Loucy (cell line): ENCODE results near the gene ACHE.

Experiments used
- H2AFZ ChIP-seq: fragments of 200-600 bp; sonication (generic); 2 replicates; pipeline ENCODE4 v1.6.0; 2016; ENCODE audit warnings: antibody characterized with exemption, mild to moderate bottlenecking, low read length, moderate library complexity
- H3F3A ChIP-seq: fragments of 200-600 bp; 2 replicates; pipeline ENCODE4 v1.6.0; 2016; ENCODE audit warnings: antibody characterized with exemption, low read depth, mild to moderate bottlenecking
- H3K27me3 ChIP-seq: fragments of 200-600 bp; sonication (generic); 2 replicates; pipeline ENCODE4 v1.6.1; 2014; ENCODE audit warnings: low read length, mild to moderate bottlenecking; ENCODE audit not compliant: insufficient read depth, poor library complexity, severe bottlenecking
- H3K36me3 ChIP-seq: fragments of 200-600 bp; sonication (generic); 2 replicates; pipeline ENCODE4 v1.6.1; 2016; ENCODE audit warnings: low read length; ENCODE audit not compliant: insufficient read depth
- H3K4me1 ChIP-seq: fragments of 200-600 bp; sonication (generic); 2 replicates; pipeline ENCODE4 v1.5.1; 2014; ENCODE audit warnings: low read length, mild to moderate bottlenecking; ENCODE audit not compliant: insufficient read depth, poor library complexity, severe bottlenecking
- H3K4me2 ChIP-seq: fragments of 200-600 bp; sonication (generic); 2 replicates; pipeline ENCODE4 v1.6.0; 2014; ENCODE audit warnings: antibody characterized with exemption, low read length, low read depth, mild to moderate bottlenecking; ENCODE audit not compliant: poor library complexity, severe bottlenecking
- H3K4me3 ChIP-seq: fragments of 200-600 bp; sonication (generic); 2 replicates; pipeline ENCODE4 v1.5.1; 2014; ENCODE audit warnings: low read length, mild to moderate bottlenecking, mixed read lengths; ENCODE audit not compliant: poor library complexity, severe bottlenecking
- H3K79me2 ChIP-seq: fragments of 200-600 bp; sonication (generic); 2 replicates; pipeline ENCODE4 v1.6.1; 2014; ENCODE audit warnings: low read length; ENCODE audit not compliant: insufficient read depth
- H3K9ac ChIP-seq: fragments of 200-600 bp; sonication (generic); 2 replicates; pipeline ENCODE4 v1.6.0; 2014; ENCODE audit warnings: mild to moderate bottlenecking, low read depth, low read length, moderate library complexity; ENCODE audit not compliant: poor library complexity, severe bottlenecking
- H3K9me2 ChIP-seq: fragments of 200-600 bp; sonication (generic); replicated peaks from 2 replicates; pipeline ENCODE4 v1.6.1; 2016; ENCODE audit warnings: low read depth, low read length, mixed read lengths
- H3K9me3 ChIP-seq: fragments of 200-600 bp; sonication (generic); 2 replicates; pipeline ENCODE4 v1.6.1; 2014; ENCODE audit warnings: mild to moderate bottlenecking, antibody characterized with exemption, low read length, low read depth; ENCODE audit not compliant: insufficient read depth
- H4K20me1 ChIP-seq: fragments of 200-600 bp; sonication (generic); 2 replicates; pipeline ENCODE4 v1.6.0; 2014; ENCODE audit warnings: antibody characterized with exemption, low read length, mild to moderate bottlenecking; ENCODE audit not compliant: insufficient read depth, poor library complexity, severe bottlenecking
- CTCF ChIP-seq: fragments of 200-600 bp; sonication (generic); conservative IDR thresholded peaks from 2 replicates; pipeline ENCODE4 v1.5.1; 2014; ENCODE audit warnings: mild to moderate bottlenecking, antibody characterized with exemption, low read length
- EZH2phosphoT487 ChIP-seq: fragments of 200-600 bp; IDR thresholded peaks from 2 replicates; pipeline ENCODE4 v1.6.1; 2018; ENCODE audit warnings: antibody characterized with exemption, mild to moderate bottlenecking, moderate library complexity, borderline replicate concordance

The ACHE gene

GRCh38 chr7:100884736-100885439 is 10.8 kb downstream of the ACHE start:
- TF ChIP-seq EZH2phosphoT487 (no peak), CTCF (no peak)
- H3K4me2 ChIP-seq: no peak overlapping the region
- no peak overlapping the region for H3K4me3 ChIP-seq
- H3K9me3 ChIP-seq: no peaks in the 10 kb centered on the region
- H3K79me2 ChIP-seq: peaks cover 36% of the 10 kb centered on the region
- H3K4me1 ChIP-seq: peaks cover 22% of the 10 kb centered on the region
- no peaks in the 10 kb centered on the region for H3K27me3 ChIP-seq
- H3K36me3 ChIP-seq: peaks cover 87% of the 10 kb centered on the region; the same call in 1 of the 2 replicates
- no peaks in the 10 kb centered on the region for H3K9me2 ChIP-seq
- H4K20me1 ChIP-seq: peaks cover 60% of the 10 kb centered on the region
- 0 out of 2 replicates have a peak, but pooled peaks cover 5% of the 10 kb centered on the region for H3F3A ChIP-seq
- no peak overlapping the region for H3K9ac ChIP-seq
- no peak overlapping the region for H2AFZ ChIP-seq

GRCh38 chr7:100882785-100883526 is 12.7 kb downstream of the ACHE start:
- TF ChIP-seq CTCF: no peak
- TF ChIP-seq EZH2phosphoT487: no peak
- peaks cover 75% of the 10 kb centered on the region for H4K20me1 ChIP-seq
- no peaks in the 10 kb centered on the region for H3K9me3 ChIP-seq
- H3K79me2 ChIP-seq: peaks cover 52% of the 10 kb centered on the region
- peaks cover 90% of the 10 kb centered on the region; the same call in 1 of the 2 replicates for H3K36me3 ChIP-seq
- peaks cover 22% of the 10 kb centered on the region for H3K4me1 ChIP-seq
- H3K4me2 ChIP-seq: no peak overlapping the region
- H3F3A ChIP-seq: 0 out of 2 replicates have a peak, but pooled peaks cover 5% of the 10 kb centered on the region
- H3K9ac ChIP-seq: no peak overlapping the region
- no peak overlapping the region for H2AFZ ChIP-seq
- no peaks in the 10 kb centered on the region for H3K9me2 ChIP-seq
- H3K4me3 ChIP-seq: no peak overlapping the region
- no peaks in the 10 kb centered on the region for H3K27me3 ChIP-seq

GRCh38 chr7:100882201-100882600 is 13.5 kb downstream of the ACHE start:
- TF ChIP-seq CTCF (no peak), EZH2phosphoT487 (no peak)
- H3K27me3 ChIP-seq: no peaks in the 10 kb centered on the region
- H3K4me1 ChIP-seq: peaks cover 20% of the 10 kb centered on the region
- peaks cover 84% of the 10 kb centered on the region; the same call in 1 of the 2 replicates for H3K36me3 ChIP-seq
- no peak overlapping the region for H3K4me2 ChIP-seq
- no peaks in the 10 kb centered on the region for H3K9me3 ChIP-seq
- H3K4me3 ChIP-seq: no peak overlapping the region
- no peaks in the 10 kb centered on the region for H3K9me2 ChIP-seq
- peaks cover 76% of the 10 kb centered on the region for H4K20me1 ChIP-seq
- H3F3A ChIP-seq: 0 out of 2 replicates have a peak, but pooled peaks cover 1% of the 10 kb centered on the region
- no peak overlapping the region for H3K9ac ChIP-seq
- H2AFZ ChIP-seq: no peak overlapping the region
- peaks cover 60% of the 10 kb centered on the region for H3K79me2 ChIP-seq
